ENCODE results near the gene ST6GALNAC4. TPM values are rescaled to one million over a fixed set of nuclear protein-coding genes. Genes with fewer than 3 reads are reported as not detected.

Gene ST6GALNAC4
- total RNA-seq, 2 experiments from 2014 or later: 118 to 180 TPM

GRCh38 chr9:127943011-127943662 is 26.3 kb upstream of the ST6GALNAC4 start:
- Histone ChIP-seq H3K9me2 (ENCODE audit: insufficient read depth, low read length) (no peaks in the 10 kb centered on the region), H3K4me3 (ENCODE audit: low read depth, low read length, poor library complexity, severe bottlenecking) (no peak overlapping the region), H3K27ac (ENCODE audit: low read depth, low read length, poor library complexity, severe bottlenecking) (no peak overlapping the region), H3K36me3 (ENCODE audit: insufficient read depth, low read length) (peaks cover 84% of the 10 kb centered on the region), H3K9me3 (ENCODE audit: low read length) (no peaks in the 10 kb centered on the region), H3K4me2 (ENCODE audit: low read length) (no peak overlapping the region), H3K4me1 (ENCODE audit: insufficient read depth, low read length, poor library complexity, severe bottlenecking) (peaks cover 29% of the 10 kb centered on the region), H2AFZ (ENCODE audit: low read length) (no peak overlapping the region), H3K79me2 (ENCODE audit: insufficient read depth, low read depth, low read length) (no peaks in the 10 kb centered on the region), H4K20me1 (ENCODE audit: insufficient read depth, low read length) (no peaks in the 10 kb centered on the region)
- no TSS peak for BruUV-seq (replicated peaks)
- ChIA-PET CTCF (ENCODE audit: unreplicated experiment) (interaction anchor here (0.6 to 1.3 kb wide), 4 partner anchors 11 to 149 kb away, joined by 3 to 10 read pairs (median 4); no protein-coding TSS in a partner anchor), POLR2A (interaction anchor here (0.7 kb wide), 1 partner anchor 65 kb away, joined by 3 read pairs; no protein-coding TSS in a partner anchor)
- intact Hi-C loops (cut with micrococcal nuclease; ENCODE audit: unreplicated experiment): loop anchor here (1.0 to 2.0 kb wide), 3 partner anchors 28 to 174 kb away; no protein-coding TSS in a partner anchor
- no peak for DNase-seq (ENCODE audit: low spot score)
- no peak for TF ChIP-seq CTCF (conservative IDR thresholded peaks at IDR 0.05; ENCODE audit: low read length)
- TF ChIP-seq EZH2phosphoT487 (IDR thresholded peaks at IDR 0.05; ENCODE audit: borderline replicate concordance, low read depth, low read length): no peak

- Histone ChIP-seq H3K9me2 (ENCODE audit: insufficient read depth, low read length) (no peaks in the 10 kb centered on the region), H3K36me3 (ENCODE audit: insufficient read depth, low read length) (peaks cover 77% of the 10 kb centered on the region), H3K9me3 (ENCODE audit: low read length) (no peaks in the 10 kb centered on the region), H3K4me3 (ENCODE audit: low read depth, low read length, poor library complexity, severe bottlenecking) (no peak overlapping the region), H3K4me1 (ENCODE audit: insufficient read depth, low read length, poor library complexity, severe bottlenecking) (peaks cover 32% of the 10 kb centered on the region), H2AFZ (ENCODE audit: low read length) (no peak overlapping the region), H3K4me2 (ENCODE audit: low read length) (no peak overlapping the region), H3K27ac (ENCODE audit: low read depth, low read length, poor library complexity, severe bottlenecking) (no peak overlapping the region), H4K20me1 (ENCODE audit: insufficient read depth, low read length) (no peaks in the 10 kb centered on the region), H3K79me2 (ENCODE audit: insufficient read depth, low read depth, low read length) (peaks cover under 1% of the 10 kb centered on the region; the same call in 1 of the 2 replicates)
- no TSS peak for BruUV-seq (replicated peaks)
- CTCF ChIA-PET (ENCODE audit: unreplicated experiment): interaction anchor here (0.6 to 1.3 kb wide), 3 partner anchors 12 to 114 kb away, joined by 3 to 4 read pairs (median 4); no protein-coding TSS in a partner anchor
- POLR2A ChIA-PET: interaction anchor here (0.6 to 1.1 kb wide), 2 partner anchors 12 to 93 kb away, joined by 3 read pairs; partner anchors contain the start of gene PIP5KL1
- intact Hi-C loops (cut with micrococcal nuclease; ENCODE audit: unreplicated experiment): loop anchor here (1.0 to 2.0 kb wide), 3 partner anchors 28 to 174 kb away; no protein-coding TSS in a partner anchor
- TF ChIP-seq CTCF (conservative IDR thresholded peaks at IDR 0.05; ENCODE audit: low read length) (peak; percentile 91), EZH2phosphoT487 (IDR thresholded peaks at IDR 0.05; ENCODE audit: borderline replicate concordance, low read depth, low read length) (no peak)
- peak; percentile 72 for DNase-seq (ENCODE audit: low spot score)
Observed at GRCh38 chr9:127942216-127943010, 25.6 kb upstream of the ST6GALNAC4 start.

All from OCI-LY7 (cell line).